Raji (cell line): ENCODE measurements around the gene BIK.

Experiments used
- POLR2A ChIP-seq: IDR thresholded peaks from 2 replicates; pipeline ENCODE4 v1.6.1; 2011; ENCODE audit warnings: low read depth, low read length, control low read depth; ENCODE audit not compliant: insufficient read depth

The BIK gene

GRCh38 chr22:43162412-43163150 is 52.0 kb downstream of the BIK start:
- TF ChIP-seq POLR2A, result no peak

DNA sequence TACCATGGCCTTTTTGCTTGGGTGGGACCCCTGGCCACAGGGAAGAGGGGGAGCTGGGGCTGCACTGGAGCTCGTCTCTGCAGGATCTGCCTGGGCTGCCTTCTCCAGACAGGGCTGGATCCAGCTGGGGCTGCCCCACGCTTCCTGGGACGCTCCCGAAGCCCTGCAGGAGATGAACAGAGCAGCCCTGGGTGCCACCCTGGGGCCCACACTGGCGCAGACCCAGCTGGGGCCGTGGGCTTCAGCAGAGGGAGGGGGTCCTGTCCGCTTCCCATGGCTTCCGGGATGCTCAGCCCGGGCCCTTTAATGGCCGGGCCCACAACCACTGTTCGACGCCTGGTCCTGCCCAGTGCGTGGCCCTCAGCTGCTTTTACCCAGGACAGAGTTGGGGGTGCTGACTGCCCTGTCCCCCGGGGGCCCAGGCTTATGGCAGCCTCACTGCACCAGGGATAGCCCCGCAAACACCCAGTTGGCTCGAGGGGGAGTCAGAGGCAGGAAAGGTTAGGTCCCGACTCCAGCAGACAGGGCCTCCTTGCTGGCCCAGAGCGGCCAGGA is 52.8 kb downstream of the BIK start:
- TF ChIP-seq POLR2A, result no peak

DNA sequence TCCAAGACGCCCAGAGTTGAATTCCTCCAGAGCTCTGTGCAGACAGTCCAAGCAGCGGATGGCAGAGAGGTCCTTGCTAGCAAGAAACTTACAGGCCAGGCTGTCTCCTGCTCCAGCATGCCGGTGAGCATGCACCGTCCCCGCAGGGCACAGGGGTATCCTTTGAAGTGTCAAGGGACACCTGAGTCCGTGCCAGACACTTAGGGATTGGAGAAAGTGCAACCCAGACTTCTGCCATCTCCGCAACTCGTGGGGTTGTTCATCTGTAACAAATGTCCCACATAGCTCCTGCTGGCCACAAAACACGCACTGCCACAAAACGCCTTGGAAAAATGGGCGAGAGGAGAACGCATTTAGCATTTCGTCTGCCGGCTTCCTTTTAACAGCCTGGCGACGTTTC is 54.1 kb downstream of the BIK start:
- no peak for TF ChIP-seq POLR2A

- TF ChIP-seq POLR2A, result no peak
Observed at GRCh38 chr22:43166132-43166930, 55.8 kb downstream of the BIK start.

DNA sequence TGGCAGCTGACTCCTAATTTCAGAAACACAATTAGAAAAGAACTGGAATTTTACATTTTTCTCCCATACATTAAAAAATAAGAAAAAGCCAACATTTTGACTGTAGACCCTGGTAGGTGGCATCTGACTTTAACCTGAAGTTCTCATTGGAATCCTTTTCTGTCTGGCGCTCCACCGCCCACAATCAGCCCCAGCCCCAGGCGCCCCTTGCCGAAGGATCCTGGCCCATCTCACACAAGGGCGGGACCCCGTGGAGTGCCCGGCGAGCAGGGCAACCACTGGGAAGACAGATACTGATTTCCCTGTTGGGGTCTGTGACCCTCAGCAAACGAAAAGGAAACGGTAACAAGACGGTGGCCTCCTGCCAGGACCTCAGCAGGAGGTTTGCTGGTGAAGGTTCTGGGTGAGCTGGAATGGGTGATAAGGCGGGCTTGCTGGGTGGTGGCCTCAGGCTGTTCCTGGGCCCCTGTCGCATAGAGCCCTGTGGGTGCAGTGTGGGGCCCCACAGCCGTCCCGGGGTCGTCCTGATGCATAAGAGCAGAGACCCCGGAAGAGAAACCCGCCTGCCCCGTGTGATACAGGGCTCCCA is 56.5 kb downstream of the BIK start:
- no peak for TF ChIP-seq POLR2A

- TF ChIP-seq POLR2A, result no peak
Observed at GRCh38 chr22:43168471-43169309, 58.1 kb downstream of the BIK start.

DNA sequence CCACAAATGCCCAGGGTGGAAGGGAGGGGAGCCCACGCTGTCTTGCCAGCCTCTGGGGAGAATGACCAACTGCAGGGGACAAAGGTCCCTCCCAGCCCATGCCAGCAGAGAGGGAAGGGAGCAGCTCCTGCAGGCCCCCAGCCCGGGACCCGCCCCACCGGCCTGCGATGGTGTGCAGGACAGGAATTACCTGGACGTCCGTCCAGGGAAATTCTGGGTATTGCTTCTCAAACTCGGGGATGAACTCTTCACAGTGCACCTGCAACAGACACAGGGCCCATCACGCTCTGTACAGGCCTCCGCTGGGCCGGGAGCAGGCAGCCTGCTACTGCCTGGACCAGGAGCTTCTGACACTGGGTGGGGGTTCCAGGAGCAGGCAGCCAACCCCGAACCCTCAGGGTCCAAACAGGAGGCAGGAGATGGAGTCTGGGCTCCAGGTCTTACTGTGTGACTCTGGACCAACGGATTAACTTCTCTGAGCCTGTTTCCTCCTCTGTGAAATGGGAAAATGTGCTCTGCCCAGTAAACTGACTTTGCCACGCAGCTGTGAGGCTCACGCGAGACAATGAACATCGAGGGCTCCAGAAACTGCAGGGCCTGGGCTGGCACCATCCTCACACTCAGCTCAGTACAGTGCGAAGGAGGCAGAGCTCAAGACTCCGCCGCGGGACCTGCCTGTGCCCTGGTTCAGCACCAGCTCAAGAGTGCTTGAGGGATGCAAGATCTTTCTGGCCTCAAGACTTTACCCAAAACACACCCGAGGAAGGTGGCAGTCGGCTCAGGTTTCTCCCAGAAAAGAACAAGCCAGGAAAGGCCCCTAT is 59.0 kb downstream of the BIK start:
- no peak for TF ChIP-seq POLR2A

GRCh38 chr22:43170131-43170480 is 59.6 kb downstream of the BIK start:
- no peak for TF ChIP-seq POLR2A

- TF ChIP-seq POLR2A, result no peak
Observed at GRCh38 chr22:43171019-43171491, 60.5 kb downstream of the BIK start.

- no peak for TF ChIP-seq POLR2A
Observed at GRCh38 chr22:43171607-43172006, 61.1 kb downstream of the BIK start.

DNA sequence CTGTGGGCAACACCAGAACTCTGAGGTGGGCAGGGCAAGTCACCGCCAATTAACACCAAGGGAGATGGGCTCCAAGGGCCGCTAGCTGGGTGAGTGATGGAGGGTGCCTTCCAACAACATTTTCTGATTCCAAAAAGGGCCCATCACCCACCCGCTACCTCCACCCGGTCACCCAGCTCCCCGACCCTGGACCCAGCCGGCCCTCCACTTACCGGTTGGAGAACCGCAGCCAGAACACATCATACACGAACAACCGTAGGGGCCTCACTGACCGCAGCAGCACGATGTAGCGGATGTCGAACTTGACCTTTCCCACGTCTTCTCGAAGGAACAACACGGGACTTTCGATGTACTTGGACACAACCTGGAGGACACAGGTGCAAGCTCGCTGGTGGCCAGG is 61.6 kb downstream of the BIK start:
- no peak for TF ChIP-seq POLR2A

GRCh38 chr22:43173566-43173965 is 63.0 kb downstream of the BIK start:
- TF ChIP-seq POLR2A, result no peak

DNA sequence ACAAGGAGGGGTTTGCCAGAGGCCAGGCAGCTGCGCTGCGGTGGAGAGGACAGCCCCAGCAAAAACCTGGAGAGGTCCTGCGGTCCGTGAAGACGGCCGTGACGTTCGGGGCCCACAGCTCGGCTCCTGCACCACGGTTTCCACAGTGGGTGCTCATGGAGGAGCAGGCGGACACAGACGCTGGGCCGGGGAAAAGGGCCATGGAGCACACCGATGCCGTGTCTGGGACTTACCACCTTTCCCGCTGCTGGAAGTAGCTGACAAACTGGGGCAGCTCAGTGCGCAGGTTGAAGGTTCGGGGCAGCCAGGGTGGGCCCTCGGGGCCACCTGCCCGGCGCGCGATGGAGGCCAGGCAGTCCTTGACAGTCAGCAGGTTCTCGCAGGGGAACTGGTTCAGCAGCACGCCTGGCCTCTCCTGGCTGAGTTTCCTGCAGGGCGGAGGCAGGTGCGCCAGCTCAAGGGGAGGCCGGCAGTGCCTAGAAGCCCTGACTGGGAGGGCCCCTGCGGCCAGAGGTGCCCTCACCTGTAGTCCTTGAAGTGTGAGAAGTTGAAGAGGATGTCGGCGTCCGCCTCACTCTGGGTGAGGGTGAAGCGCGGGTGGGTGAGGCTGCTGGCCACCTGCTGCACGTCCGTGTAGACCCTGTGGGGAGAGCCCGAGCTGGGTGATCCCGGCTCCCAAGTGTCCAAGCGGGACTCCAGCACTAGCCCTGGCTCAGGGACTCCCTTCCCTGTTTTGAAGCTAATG is 63.6 kb downstream of the BIK start:
- TF ChIP-seq POLR2A, result no peak

DNA sequence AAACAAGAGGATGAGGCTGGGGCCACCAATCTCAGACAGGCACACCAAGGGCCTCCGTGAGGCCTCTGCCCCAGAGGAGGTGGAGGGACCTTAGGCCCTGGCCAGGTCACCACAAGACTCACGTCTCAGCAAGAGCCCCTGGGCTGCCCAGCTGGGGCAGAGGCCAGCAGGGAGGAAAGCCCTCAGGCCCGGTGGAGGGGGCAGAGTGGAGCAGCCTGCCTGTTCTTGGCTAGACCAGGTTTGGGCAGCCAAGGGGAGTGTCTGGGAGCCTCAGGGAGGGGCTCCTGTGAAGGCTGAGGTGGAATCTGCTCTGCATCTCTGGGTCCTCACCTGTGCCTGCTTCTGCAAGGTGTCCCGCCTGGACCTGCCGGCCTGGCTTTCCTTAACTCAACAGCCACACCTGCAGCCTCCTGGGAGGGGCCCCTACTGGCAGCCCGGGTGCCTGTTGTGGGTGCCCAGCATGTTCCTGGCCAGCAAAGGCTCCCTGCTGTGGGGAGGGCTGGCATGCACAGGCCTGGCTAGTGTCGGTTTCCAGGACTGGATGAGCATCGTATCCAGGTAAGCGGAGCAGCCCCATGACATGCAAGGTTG is 64.5 kb downstream of the BIK start:
- TF ChIP-seq POLR2A, result no peak
